Left ventricle myocardium superior (tissue), 1 donor: Measurements from ENCODE around the gene REM2. TPM values are rescaled to one million over a fixed set of nuclear protein-coding genes. Genes with fewer than 3 reads are reported as not detected.

Source experiments
- ATAC-seq: fragments of 200-7000 bp; cut with Tn5 transposase; one replicate; pipeline ENCODE4 v1.9.1; 2020; ENCODE audit warnings: mild to moderate bottlenecking, moderate library complexity
- DNase-seq: peaks from one replicate; pipeline ENCODE4 v3.0.0-alpha.2; 2020
- intact Hi-C: fragments of 100-400 bp; cut with micrococcal nuclease; formaldehyde crosslinking; loops from one replicate; pipeline ENCODE4 v1.11.0; 2022
- total RNA-seq: library from RNA; stranded (reverse); fragmentation: NEBNext Ultra II Directional; extraction: Animal tissue kit (Norgen Biotek cat#: 25700); gene quantifications from one replicate; pipeline ENCODE4 v1.2.1, GENCODE V29; 2021
- donor health status: DM: no; HTN: yes; CAD: no; lungs with severe emphysema.

The REM2 gene
- total RNA-seq, 1 donor from 2014 or later: not detected

- peak; percentile 96 for DNase-seq
- ATAC-seq: peak; percentile 96
- intact Hi-C loops: no loop called here
Measured at GRCh38 chr14:22871224-22872032, 11.6 kb upstream of the REM2 start, which contains the start of gene LRP10. Gene LRP10 (plus strand): TSS chr14:22871740. CDS start chr14:22872304, 564 bp downstream.

- intact Hi-C loops: no loop called here
- peak; percentile 58 for ATAC-seq
- DNase-seq: peak; percentile 80
Measured at GRCh38 chr14:22872033-22872832, 10.8 kb upstream of the REM2 start.

DNA sequence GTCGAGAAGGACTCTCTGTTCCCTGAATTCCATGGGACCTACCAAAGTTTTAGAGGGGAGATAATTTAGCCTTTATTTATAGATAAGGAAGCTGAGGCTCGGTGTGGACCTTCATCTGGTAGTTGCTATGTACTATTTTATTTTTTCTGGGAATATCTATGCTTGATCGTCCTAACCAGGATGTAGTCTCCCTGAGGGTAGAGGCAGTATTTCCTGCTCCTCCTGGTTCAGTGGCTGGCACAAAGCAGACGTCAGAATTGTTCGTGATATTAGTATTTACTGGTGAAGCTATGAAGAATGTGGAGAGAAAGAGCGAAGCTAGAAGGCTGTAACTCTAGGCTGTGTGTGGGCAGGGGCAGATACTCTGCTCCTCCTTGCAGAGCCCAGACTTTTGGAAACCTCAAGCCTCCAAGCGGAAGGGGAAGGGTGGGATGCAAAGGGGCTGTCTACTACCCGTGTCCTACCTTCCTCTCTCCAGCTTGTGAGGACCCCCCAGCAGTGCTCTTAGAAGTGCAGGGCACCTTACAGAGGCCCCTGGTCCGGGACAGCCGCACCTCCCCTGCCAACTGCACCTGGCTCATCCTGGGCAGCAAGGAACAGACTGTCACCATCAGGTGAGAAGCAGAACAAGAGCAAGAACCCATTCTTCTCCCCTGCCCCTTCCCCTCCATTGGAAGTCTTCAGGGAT, 10.0 kb upstream of the REM2 start:
- intact Hi-C loops: no loop called here
- no peak for DNase-seq
- ATAC-seq: no peak

- no peak for ATAC-seq
- intact Hi-C loops: no loop called here
- DNase-seq: no peak
Measured at GRCh38 chr14:22875003-22875747, 7.8 kb upstream of the REM2 start.

- DNase-seq (no peak), ATAC-seq (no peak)
- intact Hi-C loops: no loop called here
Measured at GRCh38 chr14:22875748-22876319, 7.2 kb upstream of the REM2 start.

GRCh38 chr14:22877000-22877501, 6.0 kb upstream of the REM2 start:
- intact Hi-C loops: no loop called here
- no peak for ATAC-seq
- DNase-seq: no peak

DNA sequence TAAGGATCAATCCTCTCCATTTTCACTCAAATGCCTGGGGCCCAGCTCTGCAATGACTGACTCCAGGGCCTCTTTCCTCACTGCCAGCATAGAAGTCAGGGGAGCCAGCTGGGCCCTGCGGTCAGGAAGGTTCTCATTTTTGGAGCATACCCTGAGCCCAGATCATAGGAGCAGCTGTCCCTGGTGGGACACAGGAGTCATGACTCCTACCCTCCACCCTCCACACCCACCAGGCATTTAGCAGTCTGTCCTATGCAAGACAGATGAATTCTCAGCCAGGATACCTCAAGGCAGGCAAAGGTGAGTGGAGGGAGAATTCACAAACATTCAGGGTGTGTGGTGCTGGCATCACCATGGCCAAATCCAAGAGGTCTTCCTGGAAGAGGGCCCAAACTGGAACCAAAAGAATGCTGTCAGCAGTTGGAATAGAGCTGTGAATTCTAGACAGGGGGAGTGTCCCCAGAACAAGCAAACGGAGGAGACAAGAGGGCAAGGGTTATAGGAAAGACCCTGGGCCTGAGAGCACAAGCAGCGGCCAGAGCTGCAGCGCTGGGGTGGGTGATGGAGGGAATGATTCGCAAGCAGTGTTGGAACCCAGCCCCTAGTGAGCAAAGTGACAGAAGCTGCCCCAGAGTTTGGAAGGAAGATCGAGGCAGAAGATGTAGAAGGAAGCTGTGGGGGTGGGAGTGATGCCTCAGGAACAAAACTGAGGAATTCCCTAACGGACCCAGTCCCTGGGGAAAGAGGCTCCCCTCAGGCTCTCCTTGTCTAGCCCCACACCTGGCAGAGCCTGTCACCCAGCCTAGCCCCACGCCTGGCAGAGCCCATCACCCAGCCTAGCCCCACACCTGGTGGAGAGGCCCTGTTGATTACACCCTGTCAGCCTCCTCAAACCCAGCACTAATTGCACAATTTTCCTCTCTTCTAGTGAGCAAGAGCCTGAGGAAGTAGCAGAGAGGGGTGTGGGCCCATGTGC, 4.5 kb upstream of the REM2 start:
- DNase-seq (no peak), ATAC-seq (no peak)
- intact Hi-C loops: no loop called here

GRCh38 chr14:22882064-22882463, 958 bp upstream of the REM2 start:
- no peak for DNase-seq
- intact Hi-C loops: no loop called here
- ATAC-seq: no peak

- no peak for ATAC-seq
- DNase-seq: no peak
- intact Hi-C loops: no loop called here
Measured at GRCh38 chr14:22882529-22883172, 371 bp upstream of the REM2 start.

- intact Hi-C loops: no loop called here
- no peak for DNase-seq
- ATAC-seq: no peak
Measured at GRCh38 chr14:22884076-22884737, 1.2 kb downstream of the REM2 start.

DNA sequence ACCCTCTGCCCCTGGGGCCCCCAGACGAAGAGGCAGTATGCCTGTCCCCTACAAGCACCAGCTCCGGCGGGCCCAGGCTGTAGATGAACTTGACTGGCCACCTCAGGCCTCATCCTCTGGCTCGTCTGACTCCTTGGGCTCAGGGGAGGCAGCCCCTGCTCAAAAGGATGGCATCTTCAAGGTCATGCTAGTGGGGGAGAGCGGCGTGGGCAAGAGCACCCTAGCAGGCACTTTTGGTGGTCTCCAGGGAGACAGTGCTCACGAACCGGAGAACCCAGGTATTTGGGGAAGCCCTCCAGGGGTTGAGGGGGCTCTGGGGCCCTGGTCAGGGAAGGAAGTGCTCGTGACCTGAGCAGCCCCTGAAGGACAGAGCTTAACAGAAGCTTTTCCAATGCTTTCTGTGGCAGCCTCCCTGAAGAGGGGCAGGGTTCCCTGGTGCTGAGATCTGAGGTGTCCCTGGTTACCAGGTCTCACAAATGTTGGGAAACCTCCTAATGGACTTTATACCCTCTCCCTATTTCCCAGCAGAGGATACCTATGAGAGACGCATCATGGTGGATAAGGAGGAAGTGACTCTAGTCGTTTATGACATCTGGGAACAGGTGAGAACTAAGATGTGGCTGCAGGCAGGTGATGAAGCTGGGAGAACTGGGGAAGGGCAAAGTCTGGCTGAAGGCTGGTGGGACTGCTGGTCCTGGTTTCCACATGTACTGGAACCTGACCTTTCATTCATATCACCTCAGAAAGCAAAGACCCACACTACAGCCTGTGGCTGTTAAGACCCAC, 1.9 kb downstream of the REM2 start:
- no peak for ATAC-seq
- no peak for DNase-seq
- intact Hi-C loops: no loop called here

- intact Hi-C loops: no loop called here
- no peak for DNase-seq
- ATAC-seq: no peak
Measured at GRCh38 chr14:22885975-22886374, 3.0 kb downstream of the REM2 start.

- peak; percentile 87 for ATAC-seq
- peak; percentile 73 for DNase-seq
- intact Hi-C loops: no loop called here
Measured at GRCh38 chr14:22886500-22887259, 3.7 kb downstream of the REM2 start.

DNA sequence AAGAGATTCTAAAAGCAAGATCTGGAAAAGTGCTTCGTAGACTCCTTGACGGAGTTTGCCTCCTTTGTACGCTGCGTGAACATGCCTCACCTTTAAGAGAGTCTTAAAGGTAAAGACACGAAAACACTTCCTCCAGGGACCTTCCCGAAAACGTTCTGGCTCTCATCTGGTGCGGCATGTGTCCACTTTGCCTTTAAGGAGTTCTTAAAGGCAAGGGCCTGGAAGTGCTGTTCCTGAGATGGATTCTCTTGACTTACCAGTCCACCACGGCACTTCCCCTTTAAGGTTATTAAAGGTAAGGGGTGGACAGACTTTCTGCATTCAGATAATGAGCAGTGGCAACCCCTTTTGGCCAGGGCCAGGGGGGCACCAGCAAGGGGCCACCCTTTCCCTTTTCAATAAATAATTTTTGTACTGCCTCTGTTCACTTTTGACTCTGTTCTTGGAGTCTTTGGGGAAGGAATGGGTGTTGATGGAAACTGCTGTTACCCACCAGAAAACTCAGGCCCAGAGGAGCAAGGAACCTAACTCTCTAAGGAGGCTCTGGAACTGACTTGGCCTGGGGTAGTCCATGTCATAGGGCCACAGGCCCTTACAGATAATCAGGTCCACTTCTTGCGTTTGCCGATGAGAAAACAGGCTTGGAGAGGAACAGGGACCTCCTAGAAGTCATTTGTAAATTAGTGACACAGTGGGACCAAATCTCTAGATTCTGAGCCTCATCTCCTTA, 4.4 kb downstream of the REM2 start:
- intact Hi-C loops: no loop called here
- ATAC-seq (peak; percentile 40), DNase-seq (no peak)
